ENCODE results near the gene TOX2. TPM values are rescaled to one million over a fixed set of nuclear protein-coding genes. Genes with fewer than 3 reads are reported as not detected.

TOX2 gene
- total RNA-seq, 2 experiments from 2014 or later = 1.5 to 1.9 TPM

GRCh38 chr20:43991261-43991660, 76.6 kb downstream of the TOX2 start:
- POLR2A ChIA-PET = no interaction called here
- Mint-ChIP-seq H3K4me3 (no peak overlapping the region), H3K36me3 (ENCODE audit: low read depth) (peaks cover 4% of the 10 kb centered on the region), H3K9me3 (peaks cover 12% of the 10 kb centered on the region), H3K4me1 (peaks cover 8% of the 10 kb centered on the region), H3K27me3 (peaks cover 5% of the 10 kb centered on the region), H3K27ac (no peak overlapping the region)
- DNase-seq = no peak
- CTCF ChIA-PET = interaction anchor here (1.1 to 1.5 kb wide), 2 partner anchors 9 to 299 kb away, joined by 3 to 4 read pairs; no protein-coding TSS in a partner anchor

GRCh38 chr20:43991982-43992381, 77.3 kb downstream of the TOX2 start:
- ChIA-PET POLR2A (no interaction called here), CTCF (interaction anchor here (1.5 kb wide), 1 partner anchor 9 kb away, joined by 4 read pairs; no protein-coding TSS in a partner anchor)

GRCh38 chr20:43992885-43993284, 78.2 kb downstream of the TOX2 start:
- DNase-seq = no peak
- ChIA-PET POLR2A (no interaction called here), CTCF (interaction anchor here (0.7 to 1.3 kb wide), 2 partner anchors 15 to 271 kb away, joined by 3 to 4 read pairs; no protein-coding TSS in a partner anchor)
- H3K27me3 Mint-ChIP-seq = peaks cover 15% of the 10 kb centered on the region
- H3K36me3 Mint-ChIP-seq (ENCODE audit: low read depth) = peaks cover 7% of the 10 kb centered on the region
- peaks cover 12% of the 10 kb centered on the region for H3K4me1 Mint-ChIP-seq
- H3K4me3 Mint-ChIP-seq = no peak overlapping the region
- H3K9me3 Mint-ChIP-seq = peaks cover 12% of the 10 kb centered on the region
- H3K27ac Mint-ChIP-seq = no peak overlapping the region

More at GRCh38 chr20:43991982-43992381, 77.3 kb downstream of the TOX2 start:
- Mint-ChIP-seq H3K9me3 (peaks cover 12% of the 10 kb centered on the region), H3K27ac (no peak overlapping the region), H3K4me1 (peaks cover 11% of the 10 kb centered on the region), H3K4me3 (no peak overlapping the region), H3K27me3 (peaks cover 8% of the 10 kb centered on the region), H3K36me3 (ENCODE audit: low read depth) (peaks cover 6% of the 10 kb centered on the region)
- no peak for DNase-seq

GRCh38 chr20:43993560-43993959, 78.9 kb downstream of the TOX2 start:
- ChIA-PET CTCF (interaction anchor here (0.7 to 1.3 kb wide), 2 partner anchors 15 to 51 kb away, joined by 3 read pairs; no protein-coding TSS in a partner anchor), POLR2A (no interaction called here)
- H3K4me3 Mint-ChIP-seq = no peak overlapping the region
- DNase-seq = no peak
- peaks cover 7% of the 10 kb centered on the region for H3K36me3 Mint-ChIP-seq (ENCODE audit: low read depth)
- peaks cover 12% of the 10 kb centered on the region for H3K9me3 Mint-ChIP-seq
- H3K27ac Mint-ChIP-seq = no peak overlapping the region
- peaks cover 15% of the 10 kb centered on the region for H3K27me3 Mint-ChIP-seq
- H3K4me1 Mint-ChIP-seq = peaks cover 6% of the 10 kb centered on the region

GRCh38 chr20:43994486-43995100, 79.9 kb downstream of the TOX2 start:
- Mint-ChIP-seq H3K36me3 (ENCODE audit: low read depth) (peaks cover 7% of the 10 kb centered on the region), H3K9me3 (peaks cover 10% of the 10 kb centered on the region)

GRCh38 chr20:43995645-43996044, 81.0 kb downstream of the TOX2 start:
- H3K27ac Mint-ChIP-seq = no peak overlapping the region
- CTCF ChIA-PET = interaction anchor here (1.0 to 1.4 kb wide), 3 partner anchors 11 to 39 kb away, joined by 3 to 4 read pairs (median 3); no protein-coding TSS in a partner anchor
- H3K27me3 Mint-ChIP-seq = peaks cover 24% of the 10 kb centered on the region
- H3K4me1 Mint-ChIP-seq = peaks cover 6% of the 10 kb centered on the region
- no peak overlapping the region for H3K4me3 Mint-ChIP-seq
- POLR2A ChIA-PET = no interaction called here
- no peak for DNase-seq
- peaks cover 3% of the 10 kb centered on the region for H3K36me3 Mint-ChIP-seq (ENCODE audit: low read depth)
- H3K9me3 Mint-ChIP-seq = peaks cover 10% of the 10 kb centered on the region

More at GRCh38 chr20:43994486-43995100, 79.9 kb downstream of the TOX2 start:
- POLR2A ChIA-PET = no interaction called here
- Mint-ChIP-seq H3K4me3 (no peak overlapping the region), H3K4me1 (peaks cover 6% of the 10 kb centered on the region), H3K27ac (no peak overlapping the region), H3K27me3 (peaks cover 16% of the 10 kb centered on the region)
- CTCF ChIA-PET = interaction anchor here (0.6 to 1.3 kb wide), 4 partner anchors 13 to 50 kb away, joined by 3 to 4 read pairs (median 3); no protein-coding TSS in a partner anchor
- no peak for DNase-seq

- CTCF ChIA-PET = interaction anchor here (1.0 to 1.4 kb wide), 4 partner anchors 11 to 162 kb away, joined by 3 read pairs; no protein-coding TSS in a partner anchor
- peaks cover 24% of the 10 kb centered on the region for H3K27me3 Mint-ChIP-seq
- DNase-seq = no peak
- H3K4me1 Mint-ChIP-seq = peaks cover 8% of the 10 kb centered on the region
- H3K36me3 Mint-ChIP-seq (ENCODE audit: low read depth) = peaks cover 3% of the 10 kb centered on the region
- H3K9me3 Mint-ChIP-seq = peaks cover 10% of the 10 kb centered on the region
- no peak overlapping the region for H3K4me3 Mint-ChIP-seq
- POLR2A ChIA-PET = no interaction called here
- H3K27ac Mint-ChIP-seq = no peak overlapping the region
Observed at GRCh38 chr20:43996240-43996930, 81.7 kb downstream of the TOX2 start.

GRCh38 chr20:43999848-44000247, 85.2 kb downstream of the TOX2 start:
- POLR2A ChIA-PET = no interaction called here
- Mint-ChIP-seq H3K36me3 (ENCODE audit: low read depth) (peaks cover 3% of the 10 kb centered on the region), H3K4me1 (peaks cover 16% of the 10 kb centered on the region), H3K4me3 (no peak overlapping the region), H3K27me3 (peaks cover 35% of the 10 kb centered on the region), H3K27ac (no peak overlapping the region), H3K9me3 (peaks cover 10% of the 10 kb centered on the region)
- CTCF ChIA-PET = interaction anchor here (0.6 to 1.6 kb wide), 4 partner anchors 9 to 293 kb away, joined by 3 to 4 read pairs (median 3); no protein-coding TSS in a partner anchor
- DNase-seq = no peak

GRCh38 chr20:44001667-44002596, 87.3 kb downstream of the TOX2 start:
- CTCF ChIA-PET = interaction anchor here (1.2 to 1.6 kb wide), 2 partner anchors 11 to 23 kb away, joined by 3 to 4 read pairs; no protein-coding TSS in a partner anchor
- no peak for DNase-seq

GRCh38 chr20:44002861-44003260, 88.2 kb downstream of the TOX2 start:
- peaks cover 10% of the 10 kb centered on the region for H3K4me1 Mint-ChIP-seq
- H3K9me3 Mint-ChIP-seq = peaks cover 3% of the 10 kb centered on the region
- ChIA-PET POLR2A (no interaction called here), CTCF (interaction anchor here (0.6 to 1.2 kb wide), 2 partner anchors 24 to 502 kb away, joined by 3 to 4 read pairs; no protein-coding TSS in a partner anchor)
- peaks cover 32% of the 10 kb centered on the region for H3K27me3 Mint-ChIP-seq
- H3K27ac Mint-ChIP-seq = no peak overlapping the region
- no peak overlapping the region for H3K4me3 Mint-ChIP-seq
- H3K36me3 Mint-ChIP-seq (ENCODE audit: low read depth) = no peaks in the 10 kb centered on the region
- no peak for DNase-seq

More at GRCh38 chr20:44001667-44002596, 87.3 kb downstream of the TOX2 start:
- POLR2A ChIA-PET = no interaction called here
- H3K4me3 Mint-ChIP-seq = no peak overlapping the region
- peaks cover 2% of the 10 kb centered on the region for H3K36me3 Mint-ChIP-seq (ENCODE audit: low read depth)
- no peak overlapping the region for H3K27ac Mint-ChIP-seq
- peaks cover 12% of the 10 kb centered on the region for H3K4me1 Mint-ChIP-seq
- peaks cover 39% of the 10 kb centered on the region for H3K27me3 Mint-ChIP-seq
- peaks cover 3% of the 10 kb centered on the region for H3K9me3 Mint-ChIP-seq

- ChIA-PET CTCF (interaction anchor here (0.6 to 1.2 kb wide), 2 partner anchors 25 to 67 kb away, joined by 3 read pairs; no protein-coding TSS in a partner anchor), POLR2A (no interaction called here)
- Mint-ChIP-seq H3K36me3 (ENCODE audit: low read depth) (no peaks in the 10 kb centered on the region), H3K27ac (peak overlapping the region; percentile 0), H3K9me3 (peaks cover 3% of the 10 kb centered on the region), H3K27me3 (peaks cover 31% of the 10 kb centered on the region), H3K4me1 (peaks cover 10% of the 10 kb centered on the region), H3K4me3 (no peak overlapping the region)
- DNase-seq = no peak
Observed at GRCh38 chr20:44003609-44004008, 89.0 kb downstream of the TOX2 start.

GRCh38 chr20:44004306-44004915, 89.8 kb downstream of the TOX2 start:
- Mint-ChIP-seq H3K27ac (no peak overlapping the region), H3K36me3 (ENCODE audit: low read depth) (no peaks in the 10 kb centered on the region), H3K4me3 (no peak overlapping the region), H3K4me1 (peaks cover 10% of the 10 kb centered on the region), H3K27me3 (peaks cover 31% of the 10 kb centered on the region), H3K9me3 (peaks cover 3% of the 10 kb centered on the region)
- ChIA-PET CTCF (interaction anchor here (0.6 kb wide), 1 partner anchor 67 kb away, joined by 3 read pairs; no protein-coding TSS in a partner anchor), POLR2A (no interaction called here)
- DNase-seq = no peak

Measured in activated CD4-positive, alpha-beta T cell treated with anti-CD3 and anti-CD28 coated beads, Interleukin-2, amount 10 ng/mL, durations not matched to agents 7 days and 5 days (primary cell).